Measurements from ENCODE around the gene ERC2. TPM values are rescaled to one million over a fixed set of nuclear protein-coding genes. Genes with fewer than 3 reads are reported as not detected.

ERC2 gene
- total and polyA plus RNA-seq, 12 donors = 0.22 to 4.2 (median 1.7) TPM

- WGBS, 2 donors = 96 to 100% methylated on average over 1 of the region's 1 CpG
- Histone ChIP-seq H3K4me1 (no peaks in the 10 kb centered on the region), H3K4me3 (no peak overlapping the region), H3K27ac (no peak overlapping the region), H3K27me3 (peaks cover 0 to 8% (median 0%) of the 10 kb centered on the region in 7 donors), H3K36me3 (no peaks in the 10 kb centered on the region), H3K9me3 (no peaks in the 10 kb centered on the region)
- DNase-seq (no peak), ATAC-seq (no peak)
- TF ChIP-seq CTCF (IDR thresholded peaks at IDR 0.05) = no peak
- intact Hi-C loops (cut with DNase I) = no loop called here
These were observed 810.0 kb downstream of the ERC2 start for GRCh38 chr3:55658270-55658669.

- WGBS, 2 donors = 84 to 93% methylated on average over 1 of the region's 1 CpG
- H3K36me3 ChIP-seq = no peaks in the 10 kb centered on the region
- DNase-seq (no peak), ATAC-seq (no peak)
- H3K4me3 ChIP-seq = no peak overlapping the region
- intact Hi-C loops (cut with DNase I) = no loop called here
- no peak overlapping the region for H3K27ac ChIP-seq
- H3K4me1 ChIP-seq = no peaks in the 10 kb centered on the region
- H3K9me3 ChIP-seq = no peaks in the 10 kb centered on the region
- peaks cover 0 to 3% (median 0%) of the 10 kb centered on the region in 7 donors for H3K27me3 ChIP-seq
- no peak for TF ChIP-seq CTCF (IDR thresholded peaks at IDR 0.05)
These were observed 812.7 kb downstream of the ERC2 start for GRCh38 chr3:55655544-55655943.

GRCh38 chr3:55654123-55654760 is 814.0 kb downstream of the ERC2 start:
- Histone ChIP-seq H3K27ac (no peak overlapping the region), H3K4me3 (no peak overlapping the region), H3K9me3 (no peaks in the 10 kb centered on the region), H3K27me3 (peaks cover 0 to 4% (median 0%) of the 10 kb centered on the region in 7 donors), H3K36me3 (no peaks in the 10 kb centered on the region), H3K4me1 (no peaks in the 10 kb centered on the region)
- intact Hi-C loops (cut with DNase I) = no loop called here
- TF ChIP-seq CTCF (IDR thresholded peaks at IDR 0.05) = no peak
- ATAC-seq (no peak), DNase-seq (no peak)
- WGBS, 2 donors = 56 to 61% methylated on average over 7 of the region's 7 CpGs

GRCh38 chr3:55651011-55651410 is 817.3 kb downstream of the ERC2 start:
- no peaks in the 10 kb centered on the region for H3K9me3 ChIP-seq
- no peaks in the 10 kb centered on the region for H3K4me1 ChIP-seq
- intact Hi-C loops (cut with DNase I) = no loop called here
- no peak overlapping the region for H3K4me3 ChIP-seq
- no peak for TF ChIP-seq CTCF (IDR thresholded peaks at IDR 0.05)
- no peak overlapping the region for H3K27ac ChIP-seq
- 83 to 91% methylated on average over 3 of the region's 3 CpGs for WGBS, 2 donors
- no peaks in the 10 kb centered on the region for H3K36me3 ChIP-seq
- H3K27me3 ChIP-seq = peaks cover 0 to 16% (median 4%) of the 10 kb centered on the region in 7 donors
- ATAC-seq = no peak
- no peak for DNase-seq

Measured in heart right ventricle (tissue), 16 donors.